OCI-LY3 (cell line): Measurements from ENCODE around the gene IGFLR1.
A peak's percentile ranks its signal among the peaks of the same experiment; 100 is the strongest.

Experiments used
- H2AFZ ChIP-seq: fragments of 200-600, 300-600 bp; shearing (Covaris generic); 2 replicates; pipeline ENCODE4 v1.6.0; 2014; ENCODE audit warnings: antibody characterized with exemption, low read depth, low read length
- H3K27ac ChIP-seq: fragments of 200-600, 300-600 bp; sonication (generic); 2 replicates; pipeline ENCODE4 v1.5.1; 2014; ENCODE audit warnings: mild to moderate bottlenecking, low read length, moderate library complexity, mixed read lengths
- H3K27me3 ChIP-seq: fragments of 200-600, 300-600 bp; sonication (generic); 2 replicates; pipeline ENCODE4 v1.6.1; 2014; ENCODE audit warnings: low read depth, low read length, mixed read lengths
- H3K36me3 ChIP-seq: fragments of 200-600, 300-600 bp; sonication (generic); replicated peaks from 2 replicates; pipeline ENCODE3; 2014; ENCODE audit warnings: low read depth, low read length, mixed read lengths
- H3K4me1 ChIP-seq: fragments of 300-600, 200-600 bp; sonication (generic); 2 replicates; pipeline ENCODE4 v1.6.1; 2014; ENCODE audit warnings: low read length, mixed read lengths
- H3K4me2 ChIP-seq: fragments of 200-600, 300-600 bp; sonication (generic); 2 replicates; pipeline ENCODE4 v1.6.1; 2014; ENCODE audit warnings: low read length, mixed read lengths
- H3K4me3 ChIP-seq: fragments of 300-600, 200-600 bp; sonication (generic); 2 replicates; pipeline ENCODE4 v1.5.1; 2014; ENCODE audit warnings: antibody characterized with exemption, mild to moderate bottlenecking, low read length, moderate library complexity
- H3K79me2 ChIP-seq: fragments of 300-600, 200-600 bp; shearing (Covaris generic); 2 replicates; pipeline ENCODE4 v1.6.1; 2014; ENCODE audit warnings: mild to moderate bottlenecking, low read length, mixed read lengths
- H3K9ac ChIP-seq: fragments of 300-600, 200-600 bp; shearing (Covaris generic); 2 replicates; pipeline ENCODE4 v1.6.0; 2014; ENCODE audit warnings: mild to moderate bottlenecking, low read length, moderate library complexity
- H3K9me3 ChIP-seq: fragments of 200-600, 300-600 bp; shearing (Covaris generic); 2 replicates; pipeline ENCODE4 v1.6.1; 2014; ENCODE audit warnings: low read length, mixed read lengths; ENCODE audit not compliant: insufficient read depth
- H4K20me1 ChIP-seq: fragments of 200-600, 300-600 bp; sonication (generic); 2 replicates; pipeline ENCODE4 v1.6.1; 2016; ENCODE audit warnings: low read length, mixed read lengths; ENCODE audit not compliant: insufficient read depth
- EZH2phosphoT487 ChIP-seq: fragments of 200-600 bp; shearing (Covaris generic); IDR thresholded peaks from 2 replicates; pipeline ENCODE4 v1.6.1; 2018; ENCODE audit warnings: antibody characterized with exemption, mixed run types, low read depth
- TF ChIP-seq, protein P1 (sequence below): fragments of 200-600, 300-600 bp; sonication (generic); IDR thresholded peaks from 2 replicates; pipeline ENCODE4 v1.5.1; 2014; ENCODE audit warnings: antibody characterized with exemption, low read length, low read depth

Gene IGFLR1

GRCh38 chr19:35739275-35740107, 2.8 kb downstream of the IGFLR1 start:
- Histone ChIP-seq H2AFZ (no peak overlapping the region), H3K36me3 (peaks cover 34% of the 10 kb centered on the region), H3K9me3 (no peaks in the 10 kb centered on the region), H3K4me3 (peak overlapping the region; percentile 82), H3K4me1 (peaks cover 32% of the 10 kb centered on the region), H3K27me3 (no peaks in the 10 kb centered on the region), H3K9ac (peak overlapping the region; percentile 63; the same call in 1 of the 2 replicates), H4K20me1 (peaks cover 9% of the 10 kb centered on the region; the same call in 1 of the 2 replicates), H3K27ac (no peak overlapping the region), H3K4me2 (peak overlapping the region; percentile 82), H3K79me2 (peaks cover 2% of the 10 kb centered on the region; the same call in 1 of the 2 replicates)
- no peak for TF ChIP-seq EZH2phosphoT487
- TF ChIP-seq, protein P1, sequence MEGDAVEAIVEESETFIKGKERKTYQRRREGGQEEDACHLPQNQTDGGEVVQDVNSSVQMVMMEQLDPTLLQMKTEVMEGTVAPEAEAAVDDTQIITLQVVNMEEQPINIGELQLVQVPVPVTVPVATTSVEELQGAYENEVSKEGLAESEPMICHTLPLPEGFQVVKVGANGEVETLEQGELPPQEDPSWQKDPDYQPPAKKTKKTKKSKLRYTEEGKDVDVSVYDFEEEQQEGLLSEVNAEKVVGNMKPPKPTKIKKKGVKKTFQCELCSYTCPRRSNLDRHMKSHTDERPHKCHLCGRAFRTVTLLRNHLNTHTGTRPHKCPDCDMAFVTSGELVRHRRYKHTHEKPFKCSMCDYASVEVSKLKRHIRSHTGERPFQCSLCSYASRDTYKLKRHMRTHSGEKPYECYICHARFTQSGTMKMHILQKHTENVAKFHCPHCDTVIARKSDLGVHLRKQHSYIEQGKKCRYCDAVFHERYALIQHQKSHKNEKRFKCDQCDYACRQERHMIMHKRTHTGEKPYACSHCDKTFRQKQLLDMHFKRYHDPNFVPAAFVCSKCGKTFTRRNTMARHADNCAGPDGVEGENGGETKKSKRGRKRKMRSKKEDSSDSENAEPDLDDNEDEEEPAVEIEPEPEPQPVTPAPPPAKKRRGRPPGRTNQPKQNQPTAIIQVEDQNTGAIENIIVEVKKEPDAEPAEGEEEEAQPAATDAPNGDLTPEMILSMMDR = no peak

GRCh38 chr19:35738887-35739229, 3.4 kb downstream of the IGFLR1 start:
- Histone ChIP-seq H3K27me3 (no peaks in the 10 kb centered on the region), H3K4me2 (no peak overlapping the region), H4K20me1 (peaks cover 9% of the 10 kb centered on the region; the same call in 1 of the 2 replicates), H3K36me3 (peaks cover 39% of the 10 kb centered on the region), H3K4me1 (peaks cover 26% of the 10 kb centered on the region), H3K9ac (no peak overlapping the region), H2AFZ (no peak overlapping the region), H3K9me3 (no peaks in the 10 kb centered on the region), H3K4me3 (no peak overlapping the region), H3K79me2 (peaks cover 2% of the 10 kb centered on the region; the same call in 1 of the 2 replicates), H3K27ac (no peak overlapping the region)
- no peak for TF ChIP-seq EZH2phosphoT487
- TF ChIP-seq, protein P1 = no peak

GRCh38 chr19:35738021-35738886, 4.0 kb downstream of the IGFLR1 start:
- Histone ChIP-seq H2AFZ (no peak overlapping the region), H3K4me2 (no peak overlapping the region), H3K79me2 (peaks cover 2% of the 10 kb centered on the region; the same call in 1 of the 2 replicates), H3K27me3 (no peaks in the 10 kb centered on the region), H3K36me3 (peaks cover 44% of the 10 kb centered on the region), H3K9me3 (no peaks in the 10 kb centered on the region), H3K4me3 (no peak overlapping the region), H3K4me1 (peaks cover 24% of the 10 kb centered on the region), H4K20me1 (peaks cover 9% of the 10 kb centered on the region; the same call in 1 of the 2 replicates), H3K9ac (no peak overlapping the region), H3K27ac (no peak overlapping the region)
- TF ChIP-seq, protein P1 = no peak
- TF ChIP-seq EZH2phosphoT487 = no peak
